H1 (cell line): ENCODE data around the gene COQ2. TPM values are rescaled to one million over a fixed set of nuclear protein-coding genes. Genes with fewer than 3 reads are reported as not detected.

Source experiments
- CTCF ChIA-PET: fragments of 300-600 bp; sonication (Branson Sonifier 250); formaldehyde crosslinking; loops from one replicate; lab custom pipeline; 2021; ENCODE audit not compliant: partially characterized antibody; lab: Charles Lee
- POLR2A ChIA-PET: fragments of 300-600 bp; sonication (Branson Sonifier 250); formaldehyde crosslinking; loops from one replicate; lab custom pipeline; 2021; ENCODE audit warnings: inconsistent platforms; ENCODE audit not compliant: partially characterized antibody; lab: Charles Lee
- DNase-seq, 2 experiments: peaks; one replicate each; pipeline versions ENCODE4 v3.0.0 to v3.0.0-alpha.2; 2010 to 2022; ENCODE audit warnings: low spot score in 2 of 2, low read depth in 1 of 2, mixed read lengths in 1 of 2
- FAIRE-seq: peaks from 2 replicates; lab custom pipeline; 2011; peaks lifted over from hg19 to GRCh38; lab: Jason Lieb, UNC
- H2AFZ ChIP-seq: 2 replicates; pipeline ENCODE4 v1.8.1; 2012; ENCODE audit warnings: low read length, inconsistent platforms
- H2AK5ac ChIP-seq: 2 replicates; pipeline ENCODE4 v1.6.1; 2013; ENCODE audit warnings: low read depth, low read length
- H2BK120ac ChIP-seq: replicated peaks from 2 replicates; pipeline ENCODE3; 2013; ENCODE audit warnings: low read depth, low read length, inconsistent platforms
- H2BK12ac ChIP-seq: 2 replicates; pipeline ENCODE4 v1.6.1; 2013; ENCODE audit warnings: low read depth, low read length
- H2BK15ac ChIP-seq: 2 replicates; pipeline ENCODE4 v1.6.1; 2013; ENCODE audit warnings: low read length
- H2BK20ac ChIP-seq: 2 replicates; pipeline ENCODE4 v1.6.1; 2013; ENCODE audit warnings: low read length
- H2BK5ac ChIP-seq: 2 replicates; pipeline ENCODE4 v1.6.1; 2013; ENCODE audit warnings: low read depth, low read length
- H3K14ac ChIP-seq: 2 replicates; pipeline ENCODE4 v1.6.1; 2013; ENCODE audit warnings: inconsistent platforms; ENCODE audit not compliant: insufficient read length
- H3K18ac ChIP-seq: 2 replicates; pipeline ENCODE4 v1.6.1; 2013; ENCODE audit warnings: low read length; ENCODE audit errors: extremely low read depth
- H3K23ac ChIP-seq: 2 replicates; pipeline ENCODE4 v1.6.1; 2013; ENCODE audit warnings: inconsistent platforms; ENCODE audit not compliant: insufficient read length
- H3K23me2 ChIP-seq: 2 replicates; pipeline ENCODE4 v1.6.1; 2013; ENCODE audit warnings: low read depth, low read length
- H3K27ac ChIP-seq: 2 replicates; pipeline ENCODE4 v1.6.1; 2011; ENCODE audit warnings: low read depth, low read length, inconsistent platforms
- H3K27me3 ChIP-seq, 4 experiments: replicated peaks in 1 of 4; 1 replicate in 1 of 4; 2 replicates in 3 of 4; pipeline versions ENCODE4 v1.6.1 to v1.8.1; 2011 to 2013; ENCODE audit warnings: low read length in 3 of 4, mild to moderate bottlenecking in 3 of 4, inconsistent platforms in 2 of 4, mixed read lengths in 2 of 4, moderate library complexity in 1 of 4; ENCODE audit not compliant: control insufficient read depth in 3 of 4, insufficient read depth in 3 of 4; ENCODE audit errors: extremely low read depth in 1 of 4
- H3K36me3 ChIP-seq, 4 experiments: 2 replicates each; pipeline versions ENCODE4 v1.6.1 to v1.8.1; 2011 to 2013; ENCODE audit warnings: mild to moderate bottlenecking in 4 of 4, low read length in 3 of 4, moderate library complexity in 2 of 4, control low read depth in 1 of 4, inconsistent platforms in 1 of 4; ENCODE audit not compliant: insufficient read depth in 4 of 4, control insufficient read depth in 2 of 4
- H3K4ac ChIP-seq: replicated peaks from 2 replicates; pipeline ENCODE3; 2013; ENCODE audit warnings: low read length, low read depth, mixed read lengths, inconsistent platforms; ENCODE audit not compliant: insufficient read length
- H3K4me1 ChIP-seq, 4 experiments: replicated peaks in 1 of 4; 1 replicate in 1 of 4; 2 replicates in 3 of 4; pipeline versions ENCODE4 v1.6.1 to v1.8.1; 2011 to 2013; ENCODE audit warnings: low read length in 3 of 4, inconsistent platforms in 2 of 4, mixed read lengths in 1 of 4; ENCODE audit not compliant: insufficient read depth in 4 of 4, control insufficient read depth in 3 of 4
- H3K4me2 ChIP-seq, 2 experiments: 2 replicates each; pipeline versions ENCODE4 v1.6.1 to v1.8.1; 2011 to 2013; ENCODE audit warnings: low read depth in 2 of 2, low read length in 2 of 2, control low read depth in 1 of 2, inconsistent platforms in 1 of 2, mild to moderate bottlenecking in 1 of 2; ENCODE audit not compliant: insufficient read depth in 1 of 2
- H3K4me3 ChIP-seq, 4 experiments: fragments of 200-600, 300-600 bp in 1 of 4; sonication (generic), shearing (Covaris generic), sonication (Bioruptor Twin) in 1 of 4; 2 replicates each; pipeline versions ENCODE4 v1.5.1 to v1.8.1; 2011 to 2016; ENCODE audit warnings: low read length in 4 of 4, low read depth in 3 of 4, control low read depth in 2 of 4, inconsistent platforms in 2 of 4, mild to moderate bottlenecking in 2 of 4, mixed read lengths in 1 of 4, moderate library complexity in 1 of 4; ENCODE audit not compliant: insufficient read depth in 2 of 4; ENCODE audit errors: extremely low read depth in 1 of 4
- H3K56ac ChIP-seq: replicated peaks from 2 replicates; pipeline ENCODE3; 2013; ENCODE audit warnings: low read depth, mild to moderate bottlenecking, mixed read lengths, low read length, inconsistent platforms; ENCODE audit not compliant: insufficient read length
- H3K79me1 ChIP-seq: 2 replicates; pipeline ENCODE4 v1.6.1; 2013; ENCODE audit warnings: low read depth, low read length, control low read depth
- H3K79me2 ChIP-seq, 2 experiments: 2 replicates each; pipeline versions ENCODE4 v1.6.1 to v1.8.1; 2012 to 2013; ENCODE audit warnings: low read length in 2 of 2, mild to moderate bottlenecking in 2 of 2, inconsistent platforms in 1 of 2; ENCODE audit not compliant: insufficient read depth in 2 of 2, control insufficient read depth in 1 of 2
- H3K9ac ChIP-seq, 4 experiments: replicated peaks in 1 of 4; 1 replicate in 1 of 4; 2 replicates in 3 of 4; pipeline versions ENCODE4 v1.6.1 to v1.8.1; 2011 to 2013; ENCODE audit warnings: low read depth in 3 of 4, low read length in 3 of 4, control low read depth in 2 of 4, mild to moderate bottlenecking in 2 of 4, moderate library complexity in 2 of 4, inconsistent platforms in 1 of 4; ENCODE audit errors: extremely low read depth in 1 of 4
- H3K9me3 ChIP-seq, 2 experiments: 2 replicates each; pipeline versions ENCODE4 v1.6.1 to v1.8.1; 2012 to 2013; ENCODE audit warnings: mild to moderate bottlenecking in 2 of 2, moderate library complexity in 2 of 2, control low read depth in 1 of 2, inconsistent platforms in 1 of 2, low read depth in 1 of 2, low read length in 1 of 2, mixed read lengths in 1 of 2; ENCODE audit not compliant: insufficient read depth in 2 of 2
- H4K20me1 ChIP-seq, 2 experiments: replicated peaks in 1 of 2; 2 replicates each; pipeline versions ENCODE3 to v1.8.1; 2011 to 2013; ENCODE audit warnings: inconsistent platforms in 2 of 2, low read length in 2 of 2, mild to moderate bottlenecking in 1 of 2; ENCODE audit not compliant: insufficient read depth in 2 of 2, control insufficient read depth in 1 of 2
- H4K5ac ChIP-seq: 2 replicates; pipeline ENCODE4 v1.6.1; 2013; ENCODE audit warnings: low read length, low read depth, mixed read lengths, inconsistent platforms; ENCODE audit not compliant: insufficient read length
- H4K8ac ChIP-seq: 2 replicates; pipeline ENCODE4 v1.8.0; 2013; ENCODE audit warnings: mild to moderate bottlenecking, moderate library complexity, low read length, inconsistent platforms; ENCODE audit not compliant: insufficient read depth; ENCODE audit errors: extremely low read depth
- H4K91ac ChIP-seq: replicated peaks from 2 replicates; pipeline ENCODE3; 2013; ENCODE audit warnings: low read length, mixed read lengths, inconsistent platforms; ENCODE audit not compliant: insufficient read length
- ASH2L ChIP-seq: fragments of 200-600, 300-600 bp; sonication (generic); IDR thresholded peaks from one replicate; pipeline ENCODE4 v1.7.1; 2017; ENCODE audit warnings: low read length
- CHD2 ChIP-seq: IDR thresholded peaks from 2 replicates; pipeline ENCODE4 v1.6.1; 2012; ENCODE audit warnings: low read length, improper control_type of control experiment
- EZH2 ChIP-seq: fragments of 200-600 bp; sonication (generic); IDR thresholded peaks from 2 replicates; pipeline ENCODE4 v1.7.1; 2012; ENCODE audit warnings: low read depth, mild to moderate bottlenecking, moderate library complexity, low read length, inconsistent platforms; ENCODE audit not compliant: severe bottlenecking
- SIX5 ChIP-seq: IDR thresholded peaks from 2 replicates; pipeline ENCODE4 v1.6.1; 2011; ENCODE audit warnings: mild to moderate bottlenecking, low read depth, low read length
- SRF ChIP-seq: IDR thresholded peaks from 2 replicates; pipeline ENCODE4 v1.6.1; 2011; ENCODE audit warnings: mild to moderate bottlenecking, low read depth, low read length, moderate library complexity
- WGBS, 2 experiments: shearing (Covaris generic) in 1 of 2; methylation state at CpG; one replicate each; pipeline versions ENCODE4 v1.1.6 to v1.1.7; 2013 to 2015; ENCODE audit warnings: low lambda C conversion rate in 2 of 2, mixed read lengths in 2 of 2, inconsistent platforms in 1 of 2, low coverage in 1 of 2, missing lambda C conversion rate in 1 of 2; ENCODE audit not compliant: insufficient replicate concordance in 2 of 2, insufficient coverage in 1 of 2, insufficient read length in 1 of 2; ENCODE audit errors: extremely low coverage in 1 of 2, missing lambda C conversion rate in 1 of 2; 5-methylcytosine and 5-hydroxymethylcytosine counted together
- polyA plus RNA-seq, 7 experiments: library from polyadenylated mRNA; depleted of rRNA in 3 of 7; stranded (reverse) in 5 of 7; unstranded in 2 of 7; fragments of >200 nt in 5 of 7; fragments of 200-250 nt in 2 of 7; gene quantifications; 1 replicate in 5 of 7; 2 replicates in 1 of 7; 4 replicates in 1 of 7; pipeline versions ENCODE4 v1.2.1 to v1.2.3, GENCODE V29; 2011 to 2013; ENCODE audit warnings: missing spikeins in 2 of 7, mixed read lengths in 2 of 7
- total RNA-seq: library from RNA; stranded (reverse); fragmentation: NEBNext Ultra II Directional; extraction: Animal tissue kit (Norgen Biotek cat#: 25700); gene quantifications from 2 replicates; pipeline ENCODE4 v1.2.1, GENCODE V29; 2021
- TF ChIP-seq, protein P1 (sequence below): IDR thresholded peaks from 2 replicates; pipeline ENCODE4 v1.6.1; 2011; ENCODE audit warnings: low read length, improper control_type of control experiment

Gene COQ2
- total and polyA plus RNA-seq, 2 of the 8 experiments (the other 6 are each of a cell fraction or from before 2014, with no cell fraction given): 21.5 to 22.9 TPM

DNA sequence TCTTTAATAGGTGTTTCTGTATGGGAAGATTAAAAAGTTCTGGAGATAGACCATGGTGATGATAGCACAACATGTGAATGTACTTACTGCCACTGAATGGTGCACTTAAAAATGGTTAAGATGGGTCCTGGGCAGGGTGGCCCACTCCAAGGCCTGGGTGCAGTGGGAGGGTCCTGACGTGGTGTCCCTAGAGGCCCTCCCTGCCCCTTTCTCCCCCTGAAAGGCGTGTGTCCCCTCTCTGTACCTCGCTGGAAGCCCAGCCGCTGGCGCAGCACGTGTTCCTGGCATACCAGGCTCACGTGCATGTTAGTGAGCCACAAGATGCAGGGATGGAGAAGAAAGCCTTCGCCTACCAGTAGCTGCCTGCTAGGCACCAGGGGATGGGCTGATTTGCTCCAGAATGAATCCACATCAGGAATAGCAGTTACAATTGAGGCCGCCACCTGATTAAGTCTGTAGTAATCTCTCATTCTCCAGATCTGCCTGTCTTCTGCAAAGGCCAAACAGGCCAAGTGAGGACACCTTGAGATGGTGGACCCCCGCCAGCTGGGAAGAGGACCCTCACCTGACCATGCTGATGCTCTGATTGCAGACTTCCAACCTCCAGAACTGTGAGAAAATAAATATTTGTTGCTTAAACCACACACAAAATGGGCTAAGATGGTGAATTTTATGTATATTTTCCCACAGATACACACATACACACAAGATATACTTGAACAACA lies 67.5 kb downstream of the COQ2 start:
- Histone ChIP-seq H3K23ac (no peak overlapping the region), H3K23me2 (no peaks in the 10 kb centered on the region), H2BK5ac (no peak overlapping the region), H4K91ac (no peak overlapping the region), H2BK12ac (no peak overlapping the region), H3K18ac (no peak overlapping the region), H2BK120ac (no peak overlapping the region), H2BK15ac (no peak overlapping the region), H2BK20ac (no peak overlapping the region), H3K4me2 (no peak overlapping the region), H3K4me3 (no peak overlapping the region), H3K27ac (no peak overlapping the region), H3K27me3 (no peaks in the 10 kb centered on the region), H4K5ac (no peak overlapping the region), H3K56ac (no peak overlapping the region), H3K9ac (no peak overlapping the region), H3K4me1 (peaks cover 0 to 5% (median 2%) of the 10 kb centered on the region in 4 experiments; a peak in 2 of 7 replicates), H4K8ac (no peak overlapping the region), H4K20me1 (no peaks in the 10 kb centered on the region), H3K79me1 (no peaks in the 10 kb centered on the region), H3K36me3 (no peaks in the 10 kb centered on the region), H3K4ac (no peak overlapping the region), H3K9me3 (no peaks in the 10 kb centered on the region), H3K79me2 (no peaks in the 10 kb centered on the region), H2AFZ (no peak overlapping the region), H2AK5ac (no peak overlapping the region), H3K14ac (no peak overlapping the region)
- 88% methylated on average over 10 of the region's 10 CpGs; no CpG with 5 or more reads in 1 of the 2 experiments for WGBS, 2 experiments
- FAIRE-seq (no peak), DNase-seq (no peak)
- TF ChIP-seq EZH2 (no peak), SIX5 (no peak), ASH2L (no peak), CHD2 (no peak), SRF (no peak)
- TF ChIP-seq, protein P1, sequence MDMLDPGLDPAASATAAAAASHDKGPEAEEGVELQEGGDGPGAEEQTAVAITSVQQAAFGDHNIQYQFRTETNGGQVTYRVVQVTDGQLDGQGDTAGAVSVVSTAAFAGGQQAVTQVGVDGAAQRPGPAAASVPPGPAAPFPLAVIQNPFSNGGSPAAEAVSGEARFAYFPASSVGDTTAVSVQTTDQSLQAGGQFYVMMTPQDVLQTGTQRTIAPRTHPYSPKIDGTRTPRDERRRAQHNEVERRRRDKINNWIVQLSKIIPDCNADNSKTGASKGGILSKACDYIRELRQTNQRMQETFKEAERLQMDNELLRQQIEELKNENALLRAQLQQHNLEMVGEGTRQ: no peak
- ChIA-PET POLR2A (no interaction called here), CTCF (interaction anchor here (1.0 to 2.4 kb wide), 3 partner anchors 35 to 162 kb away, joined by 3 to 12 read pairs (median 8); partner anchors contain the start of gene COQ2)
